ENCODE data around the gene FOXP1. TPM values are rescaled to one million over a fixed set of nuclear protein-coding genes. Genes with fewer than 3 reads are reported as not detected.

The FOXP1 gene
- polyA plus RNA-seq, 1 donor from 2014 or later = 5.6 TPM

- Histone ChIP-seq H4K20me1 (ENCODE audit: insufficient read depth) (no peaks in the 10 kb centered on the region), H3K9ac (ENCODE audit: low read length) (no peak overlapping the region), H3K9me2 (ENCODE audit: insufficient read depth, low read length) (no peaks in the 10 kb centered on the region), H2AFZ (ENCODE audit: low read depth, low read length) (no peak overlapping the region), H3K79me2 (replicated peaks; ENCODE audit: insufficient read depth, low read length) (no peaks in the 10 kb centered on the region), H3K9me3 (ENCODE audit: low read length) (no peaks in the 10 kb centered on the region), H3K4me3 (ENCODE audit: low read length) (no peak overlapping the region), H3K36me3 (ENCODE audit: insufficient read depth, low read length) (no peaks in the 10 kb centered on the region), H3F3A (ENCODE audit: insufficient read depth, low read length, poor library complexity, severe bottlenecking) (no peaks in the 10 kb centered on the region), H3K27ac (ENCODE audit: low read length) (no peak overlapping the region), H3K4me2 (ENCODE audit: low read length) (no peak overlapping the region), H3K27me3 (ENCODE audit: insufficient read depth, low read depth, low read length) (no peaks in the 10 kb centered on the region)
- TF ChIP-seq POLR2AphosphoS5 (IDR thresholded peaks at IDR 0.05) (no peak), SMC3 (conservative IDR thresholded peaks at IDR 0.05; ENCODE audit: poor library complexity) (no peak), CTCF (IDR thresholded peaks at IDR 0.05; ENCODE audit: poor library complexity, severe bottlenecking) (no peak), EZH2 (IDR thresholded peaks at IDR 0.05; ENCODE audit: borderline replicate concordance, insufficient read depth, low read length, poor library complexity, severe bottlenecking) (no peak), TAF1 (IDR thresholded peaks at IDR 0.05; ENCODE audit: low read depth) (no peak), EP300 (conservative IDR thresholded peaks at IDR 0.05; ENCODE audit: poor library complexity, severe bottlenecking) (no peak), REST (IDR thresholded peaks at IDR 0.05; ENCODE audit: borderline replicate concordance) (no peak), MXI1 (conservative IDR thresholded peaks at IDR 0.05; ENCODE audit: poor library complexity, severe bottlenecking) (no peak), RAD21 (conservative IDR thresholded peaks at IDR 0.05) (no peak)
Measured at GRCh38 chr3:71468311-71469137, 115.0 kb downstream of the FOXP1 start.

GRCh38 chr3:71466483-71466882, 117.0 kb downstream of the FOXP1 start:
- no peak overlapping the region for H2AFZ ChIP-seq (ENCODE audit: low read depth, low read length)
- TF ChIP-seq SMC3 (conservative IDR thresholded peaks at IDR 0.05; ENCODE audit: poor library complexity) (no peak), TAF1 (IDR thresholded peaks at IDR 0.05; ENCODE audit: low read depth) (no peak), EZH2 (IDR thresholded peaks at IDR 0.05; ENCODE audit: borderline replicate concordance, insufficient read depth, low read length, poor library complexity, severe bottlenecking) (no peak), EP300 (conservative IDR thresholded peaks at IDR 0.05; ENCODE audit: poor library complexity, severe bottlenecking) (no peak)
- H3K9me2 ChIP-seq (ENCODE audit: insufficient read depth, low read length) = no peaks in the 10 kb centered on the region
- H3K4me3 ChIP-seq (ENCODE audit: low read length) = no peak overlapping the region
- no peak overlapping the region for H3K4me2 ChIP-seq (ENCODE audit: low read length)
- H3K9me3 ChIP-seq (ENCODE audit: low read length) = no peaks in the 10 kb centered on the region
- H3F3A ChIP-seq (ENCODE audit: insufficient read depth, low read length, poor library complexity, severe bottlenecking) = no peaks in the 10 kb centered on the region
- no peak overlapping the region for H3K9ac ChIP-seq (ENCODE audit: low read length)
- no peaks in the 10 kb centered on the region for H3K36me3 ChIP-seq (ENCODE audit: insufficient read depth, low read length)
- no peaks in the 10 kb centered on the region for H4K20me1 ChIP-seq (ENCODE audit: insufficient read depth)
- no peak overlapping the region for H3K27ac ChIP-seq (ENCODE audit: low read length)
- no peaks in the 10 kb centered on the region for H3K27me3 ChIP-seq (ENCODE audit: insufficient read depth, low read depth, low read length)
- no peaks in the 10 kb centered on the region for H3K79me2 ChIP-seq (replicated peaks; ENCODE audit: insufficient read depth, low read length)
